ENCODE results near the gene TUSC2.
"Not testable (repeated sequence)": the region's sequence is repeated elsewhere in the genome, so short reads cannot be mapped to it uniquely, and the experiment has no call there.

TUSC2 gene

GRCh38 chr3:50316657-50317242 lies 11.3 kb downstream of the TUSC2 start:
- no peak for DNase-seq

- no peak for DNase-seq
Observed at GRCh38 chr3:50314816-50315215, 13.2 kb downstream of the TUSC2 start.

GRCh38 chr3:50314342-50314741 lies 13.7 kb downstream of the TUSC2 start:
- DNase-seq, result no peak

- not testable (repeated sequence) for DNase-seq
Observed at GRCh38 chr3:50312041-50312440, 16.0 kb downstream of the TUSC2 start.

- DNase-seq, result no peak
Observed at GRCh38 chr3:50304601-50305000, 23.4 kb downstream of the TUSC2 start.

GRCh38 chr3:50303013-50303815 lies 24.8 kb downstream of the TUSC2 start, which contains the start of gene HYAL1:
HYAL1 (minus strand) TSS chr3:50303574; CDS start chr3:50302956, 618 bp downstream.
- DNase-seq, result no peak

GRCh38 chr3:50302095-50303012 lies 25.7 kb downstream of the TUSC2 start:
- no peak for DNase-seq

GRCh38 chr3:50300681-50301254 lies 27.3 kb downstream of the TUSC2 start:
- no peak for DNase-seq

- DNase-seq, result peak; percentile 78
Observed at GRCh38 chr3:50299929-50300680, 27.9 kb downstream of the TUSC2 start.

GRCh38 chr3:50299638-50299928 lies 28.4 kb downstream of the TUSC2 start:
- no peak for DNase-seq

- DNase-seq, result peak; percentile 100
Observed at GRCh38 chr3:50298836-50299637, 29.0 kb downstream of the TUSC2 start, which contains the start of the genes HYAL3 and NAA80. HYAL3 (minus strand) TSS chr3:50299405; CDS start chr3:50295602, 3,803 bp downstream. NAA80 (minus strand) TSS chr3:50299405; CDS start chr3:50297463, 1,942 bp downstream.

GRCh38 chr3:50297896-50298725 lies 29.9 kb downstream of the TUSC2 start:
- no peak for DNase-seq

- DNase-seq, result no peak
Observed at GRCh38 chr3:50297384-50297775, 30.6 kb downstream of the TUSC2 start.

GRCh38 chr3:50296721-50297383 lies 31.2 kb downstream of the TUSC2 start:
- DNase-seq, result no peak

- no peak for DNase-seq
Observed at GRCh38 chr3:50295553-50296431, 32.2 kb downstream of the TUSC2 start.

- DNase-seq, result no peak
Observed at GRCh38 chr3:50294492-50295403, 33.3 kb downstream of the TUSC2 start.

GRCh38 chr3:50294089-50294488 lies 33.9 kb downstream of the TUSC2 start:
- DNase-seq, result no peak

Measured in midbrain (tissue), 1 donor.